GM10266 (cell line): ENCODE data around the gene LUZP1.
"Not testable (repeated sequence)": the region's sequence is repeated elsewhere in the genome, so short reads cannot be mapped to it uniquely, and the experiment has no call there.

Source experiments
- DNase-seq: peaks from one replicate; pipeline ENCODE4 v3.0.0; 2012; ENCODE audit errors: extremely low spot score
- TF ChIP-seq, protein P1 (sequence below): IDR thresholded peaks from 2 replicates; pipeline ENCODE4 v1.5.1; 2012; ENCODE audit warnings: mild to moderate bottlenecking, low read depth; ENCODE audit not compliant: control insufficient read depth, insufficient read depth; ENCODE audit errors: missing control alignments

Gene LUZP1

GRCh38 chr1:23198373-23198772 lies 29.7 kb upstream of the LUZP1 start:
- TF ChIP-seq, protein P1, sequence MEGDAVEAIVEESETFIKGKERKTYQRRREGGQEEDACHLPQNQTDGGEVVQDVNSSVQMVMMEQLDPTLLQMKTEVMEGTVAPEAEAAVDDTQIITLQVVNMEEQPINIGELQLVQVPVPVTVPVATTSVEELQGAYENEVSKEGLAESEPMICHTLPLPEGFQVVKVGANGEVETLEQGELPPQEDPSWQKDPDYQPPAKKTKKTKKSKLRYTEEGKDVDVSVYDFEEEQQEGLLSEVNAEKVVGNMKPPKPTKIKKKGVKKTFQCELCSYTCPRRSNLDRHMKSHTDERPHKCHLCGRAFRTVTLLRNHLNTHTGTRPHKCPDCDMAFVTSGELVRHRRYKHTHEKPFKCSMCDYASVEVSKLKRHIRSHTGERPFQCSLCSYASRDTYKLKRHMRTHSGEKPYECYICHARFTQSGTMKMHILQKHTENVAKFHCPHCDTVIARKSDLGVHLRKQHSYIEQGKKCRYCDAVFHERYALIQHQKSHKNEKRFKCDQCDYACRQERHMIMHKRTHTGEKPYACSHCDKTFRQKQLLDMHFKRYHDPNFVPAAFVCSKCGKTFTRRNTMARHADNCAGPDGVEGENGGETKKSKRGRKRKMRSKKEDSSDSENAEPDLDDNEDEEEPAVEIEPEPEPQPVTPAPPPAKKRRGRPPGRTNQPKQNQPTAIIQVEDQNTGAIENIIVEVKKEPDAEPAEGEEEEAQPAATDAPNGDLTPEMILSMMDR, result no peak
- no peak for DNase-seq

GRCh38 chr1:23196627-23197328 lies 28.1 kb upstream of the LUZP1 start:
- TF ChIP-seq, protein P1, result no peak
- no peak for DNase-seq

DNA sequence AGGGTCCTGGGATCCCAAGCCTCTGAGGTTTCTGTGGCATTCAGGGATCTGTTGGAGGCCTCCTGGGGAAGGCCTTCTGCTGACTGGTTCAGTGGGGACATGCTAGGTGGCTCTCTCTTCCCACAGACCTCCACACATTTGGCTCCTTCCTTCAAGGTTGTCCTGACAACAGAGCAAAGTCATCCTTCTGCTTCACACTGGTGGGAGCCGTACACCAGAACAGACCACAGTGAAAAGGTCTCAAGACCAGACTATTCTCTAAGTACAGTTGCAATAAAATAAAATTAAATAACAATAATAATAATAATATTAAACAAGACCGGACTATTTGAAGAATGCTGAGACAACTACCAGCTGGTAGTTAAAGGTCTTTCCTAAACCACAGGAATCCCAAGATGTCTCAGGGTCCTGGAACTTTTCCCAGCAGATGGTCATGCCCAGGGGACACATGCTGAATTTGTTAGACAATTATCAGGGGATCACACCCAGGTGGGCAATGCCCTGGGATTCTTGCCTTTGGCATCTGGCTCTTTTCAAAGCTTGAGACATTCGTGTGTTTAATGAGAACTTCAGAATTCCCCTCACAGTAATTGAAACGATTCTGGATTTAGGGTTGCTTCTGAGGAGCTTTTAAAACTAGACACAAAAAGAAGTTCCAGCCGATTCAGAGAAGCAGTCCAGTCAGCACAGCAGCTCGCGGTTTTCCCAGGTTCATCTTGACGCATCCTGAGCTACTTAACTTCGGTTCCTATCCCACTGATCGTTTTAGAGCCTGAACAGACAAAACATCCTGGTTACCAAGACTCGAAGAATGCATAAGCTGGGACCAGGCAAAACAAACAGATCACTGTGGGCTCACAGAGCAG lies 25.7 kb upstream of the LUZP1 start:
- DNase-seq, result no peak
- TF ChIP-seq, protein P1, result no peak

- DNase-seq, result no peak
- TF ChIP-seq, protein P1, result no peak
Observed at GRCh38 chr1:23193391-23194118, 24.9 kb upstream of the LUZP1 start.

- no peak for DNase-seq
- TF ChIP-seq, protein P1, result no peak
Observed at GRCh38 chr1:23191199-23191598, 22.5 kb upstream of the LUZP1 start.

DNA sequence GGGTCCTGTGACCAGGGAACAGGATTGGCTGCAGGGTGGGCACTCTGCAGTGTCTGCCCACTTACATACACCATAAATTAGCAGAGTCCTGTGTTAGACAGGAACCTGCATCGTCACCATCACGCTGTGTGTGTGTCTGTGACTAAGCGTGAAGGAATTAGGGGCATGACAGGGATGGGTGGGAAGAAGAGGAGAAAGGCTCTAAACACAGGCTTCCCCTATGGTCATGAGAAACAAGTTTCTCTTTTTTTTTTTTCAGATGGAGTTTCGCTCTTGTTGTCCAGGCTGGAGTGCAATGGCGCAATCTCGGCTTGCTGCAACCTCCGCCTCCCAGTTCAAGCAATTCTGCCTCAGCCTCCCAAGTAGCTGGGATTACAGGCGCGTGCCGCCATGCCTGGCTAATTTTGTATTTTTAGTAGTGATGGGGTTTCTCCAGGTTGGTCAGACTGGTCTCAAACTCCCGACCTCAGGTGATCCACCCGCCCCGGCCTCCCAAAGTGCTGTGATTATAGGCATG lies 20.3 kb upstream of the LUZP1 start:
- not testable (repeated sequence) for DNase-seq

GRCh38 chr1:23188434-23188884 lies 19.8 kb upstream of the LUZP1 start:
- TF ChIP-seq, protein P1, result no peak
- no peak for DNase-seq
